DMS 273 (cell line): ENCODE data around the gene CHPF2.
A peak's percentile ranks its signal among the peaks of the same experiment; 100 is the strongest.

Source experiments
- DNase-seq: peaks from one replicate; lab custom pipeline; 2025; ENCODE audit not compliant: unreplicated experiment; lab: John Stamatoyannopoulos, UW

CHPF2 gene

DNA sequence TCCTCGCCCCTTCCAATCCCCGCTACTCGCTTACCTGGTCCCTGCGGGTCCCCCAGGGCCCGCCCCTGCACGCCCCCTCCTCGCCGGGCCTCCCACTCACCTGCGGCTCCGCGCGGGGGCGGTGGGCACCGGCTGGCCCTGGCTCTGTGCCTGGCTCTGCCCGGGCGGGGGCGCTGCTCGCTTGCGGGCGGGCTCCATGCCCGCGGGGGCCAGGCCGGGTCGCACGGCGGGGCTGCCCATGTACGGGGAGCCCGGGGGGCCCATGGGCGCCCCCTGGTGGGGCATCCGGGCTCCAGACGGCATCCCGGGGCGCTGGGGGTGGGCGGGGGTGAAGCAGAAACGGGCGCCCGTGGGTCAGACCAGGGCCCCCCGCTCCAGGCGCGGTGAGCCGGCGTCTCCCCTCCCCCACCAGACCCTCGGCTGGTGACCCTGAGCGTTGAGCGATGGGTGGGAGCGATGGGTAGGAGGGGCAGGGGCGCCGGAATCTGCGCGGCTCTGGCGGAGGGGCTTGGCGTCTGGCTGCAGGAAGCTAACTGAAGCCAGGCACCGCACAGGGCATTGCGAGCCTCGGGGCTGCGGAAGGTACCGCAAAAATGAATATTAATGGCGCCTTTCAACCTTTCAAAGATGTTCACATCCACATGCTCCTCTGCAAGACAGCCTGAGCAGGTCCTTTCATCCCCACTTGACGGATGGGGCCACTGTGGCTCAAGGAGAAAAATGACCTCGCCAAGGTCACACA, 13.2 kb downstream of the CHPF2 start:
- peak; percentile 89 for DNase-seq

DNA sequence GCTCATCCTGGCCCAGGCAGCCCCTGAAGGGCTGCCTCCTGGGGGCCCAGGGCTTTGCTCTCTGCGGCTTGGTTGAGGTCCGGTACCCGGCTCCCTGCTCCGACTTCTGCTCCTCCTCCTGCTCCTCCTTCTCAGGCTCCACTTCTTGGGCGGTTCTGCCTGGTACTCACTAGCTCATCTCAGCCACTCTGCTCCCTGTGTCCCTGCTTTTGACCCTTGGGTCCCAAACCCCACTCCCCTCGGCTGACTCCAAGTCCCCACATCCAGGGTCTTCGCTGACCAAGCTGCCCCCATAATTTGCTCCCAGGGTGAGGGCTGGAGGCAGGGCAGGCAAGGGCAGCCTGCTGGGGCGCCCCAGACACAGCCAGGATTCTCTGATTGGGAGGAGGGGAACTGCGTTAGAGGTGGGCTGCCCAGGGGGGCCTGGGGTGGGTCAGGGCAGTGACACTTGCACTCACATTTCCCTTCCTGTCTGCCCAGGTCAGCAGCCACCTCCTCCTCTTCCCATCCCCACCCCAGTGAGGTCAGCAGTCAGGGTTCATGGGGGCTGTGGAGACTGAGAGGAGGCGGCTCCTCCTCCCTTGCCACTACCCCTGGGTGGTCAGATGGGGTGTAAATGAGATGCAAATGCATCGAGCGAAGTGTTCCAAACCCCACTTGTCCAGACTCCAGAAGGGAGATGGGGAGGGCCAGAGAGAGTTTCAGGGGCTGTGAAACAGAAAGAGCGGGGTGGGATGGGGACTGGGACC, 14.0 kb downstream of the CHPF2 start:
- DNase-seq = peak; percentile 63

DNA sequence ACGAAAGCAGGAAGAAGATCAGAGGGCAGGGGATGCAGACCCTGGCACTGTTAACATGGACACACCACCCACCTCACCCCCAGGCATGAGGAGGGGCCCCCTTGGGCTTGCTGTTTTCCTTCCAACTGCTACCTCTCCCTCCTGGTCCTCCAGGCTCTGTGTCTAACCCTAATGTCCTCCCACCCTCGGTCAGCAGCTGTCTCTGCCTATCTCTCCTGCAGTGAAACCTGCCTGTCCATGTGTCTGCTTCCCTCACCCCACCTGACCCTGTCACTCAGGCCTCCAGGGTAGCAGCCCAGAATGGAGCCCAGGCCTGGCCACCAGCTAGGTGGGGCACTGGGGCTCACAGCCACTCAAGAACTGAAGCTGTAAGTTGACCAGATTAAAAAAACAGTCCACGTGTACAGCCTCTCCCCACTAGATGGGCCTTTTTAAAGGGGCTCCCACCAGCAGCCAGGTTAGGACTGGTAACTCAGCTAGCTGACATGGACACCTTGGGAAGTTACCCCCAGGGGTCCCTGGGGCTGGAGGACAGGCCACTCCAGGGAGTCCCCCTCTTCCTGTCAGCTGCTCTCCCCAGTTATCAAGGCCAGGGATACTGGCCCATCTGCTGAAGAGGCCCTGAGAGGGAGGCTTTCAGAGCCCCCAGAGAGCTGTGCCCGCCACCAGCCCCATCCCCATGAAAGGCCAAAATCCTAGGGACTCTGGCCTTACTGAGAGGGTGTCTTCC, 14.7 kb downstream of the CHPF2 start:
- DNase-seq = peak; percentile 63

- DNase-seq = peak; percentile 65
Measured at GRCh38 chr7:151247611-151248345, 15.5 kb downstream of the CHPF2 start.

DNA sequence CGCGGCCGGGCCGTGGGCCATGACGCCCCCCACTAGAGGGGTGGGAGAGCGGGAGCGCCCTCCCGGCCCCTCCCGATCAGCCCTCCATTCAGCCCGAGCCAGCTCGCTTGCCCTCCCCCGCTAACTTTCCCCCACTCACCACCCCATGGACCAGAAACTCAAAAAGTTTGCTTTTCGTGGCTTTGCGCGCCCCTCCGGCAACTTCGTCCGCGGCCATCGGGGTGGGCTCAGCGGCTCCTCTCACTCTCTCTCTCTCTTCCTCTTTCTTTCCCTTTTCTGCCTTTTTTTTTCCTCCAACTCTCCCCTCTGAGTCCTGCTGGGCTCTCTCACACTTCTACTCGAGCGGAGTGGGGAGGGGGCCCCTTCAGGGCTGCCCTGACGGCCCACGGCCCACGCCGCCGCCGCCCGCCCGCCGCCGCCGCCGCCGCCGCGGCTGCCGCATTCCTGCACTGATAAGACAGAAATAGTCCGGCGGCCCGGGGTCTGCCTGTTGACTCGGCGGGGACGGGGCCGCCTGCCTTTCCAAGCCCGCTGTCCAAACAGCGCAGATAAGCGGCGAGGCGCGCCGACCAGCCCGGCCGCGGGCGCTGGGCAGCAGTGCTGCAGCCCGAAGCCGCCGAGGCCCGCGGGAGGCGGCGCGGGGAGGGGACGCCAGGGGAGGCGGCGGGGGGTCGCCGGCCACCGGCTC, 16.2 kb downstream of the CHPF2 start, which contains the start of gene SMARCD3:
SMARCD3 (minus strand) TSS at position 349 of the 688 bp plus-strand sequence; CDS start at position 217, 132 bp downstream.
- DNase-seq = peak; percentile 80

DNA sequence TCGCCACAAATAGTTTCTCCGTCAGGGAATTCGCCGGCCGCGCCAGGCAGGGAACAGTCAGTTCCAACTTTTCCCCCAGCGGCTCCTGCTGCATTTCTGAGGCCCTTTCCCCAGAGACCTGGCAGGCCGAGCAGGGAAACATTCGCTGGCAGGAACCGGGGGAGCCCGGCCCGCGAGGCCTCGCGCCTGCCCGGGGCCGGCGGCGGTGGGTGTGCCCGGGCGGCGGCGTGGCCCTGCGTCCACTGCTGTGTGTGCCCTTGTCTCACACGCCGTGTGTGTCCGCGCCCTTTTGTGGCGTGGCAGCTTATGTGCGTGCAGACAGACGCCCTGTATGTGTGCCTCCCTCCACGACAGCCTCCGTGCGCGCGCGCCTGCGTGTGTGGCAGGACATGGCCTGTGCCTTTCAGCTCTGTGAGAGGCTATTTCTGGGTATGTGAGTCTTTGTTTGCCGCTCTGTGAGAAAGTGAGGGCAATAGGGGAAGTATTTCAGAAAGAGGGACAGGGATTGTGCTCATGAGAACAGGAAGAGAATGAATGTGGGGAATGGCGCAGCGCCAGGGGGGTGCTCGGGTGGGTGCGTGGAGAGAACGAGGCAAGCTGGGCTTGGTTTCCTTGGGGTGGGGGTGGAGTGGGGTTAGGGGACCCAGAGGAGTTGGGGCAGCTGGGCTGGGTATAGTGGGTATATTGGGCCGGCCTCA, 16.9 kb downstream of the CHPF2 start:
- DNase-seq = peak; percentile 84

DNA sequence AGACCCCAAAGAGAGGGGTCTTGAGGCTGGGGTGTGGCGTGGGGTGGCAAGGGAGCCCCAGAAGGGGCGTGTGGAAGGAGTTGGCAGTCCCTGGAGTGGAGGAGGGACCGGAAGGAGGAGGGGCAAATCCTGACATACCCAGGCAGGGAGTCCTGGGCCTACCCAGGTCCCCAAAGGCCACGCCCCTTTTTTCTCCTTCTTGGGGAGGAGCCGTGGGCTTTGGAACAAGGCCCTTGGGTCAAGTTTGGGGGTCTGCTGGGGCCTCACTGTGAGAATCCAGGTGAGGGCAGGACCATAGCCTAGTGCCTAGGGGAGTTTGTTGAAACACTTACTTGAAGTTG, 17.4 kb downstream of the CHPF2 start:
- DNase-seq = peak; percentile 70

DNA sequence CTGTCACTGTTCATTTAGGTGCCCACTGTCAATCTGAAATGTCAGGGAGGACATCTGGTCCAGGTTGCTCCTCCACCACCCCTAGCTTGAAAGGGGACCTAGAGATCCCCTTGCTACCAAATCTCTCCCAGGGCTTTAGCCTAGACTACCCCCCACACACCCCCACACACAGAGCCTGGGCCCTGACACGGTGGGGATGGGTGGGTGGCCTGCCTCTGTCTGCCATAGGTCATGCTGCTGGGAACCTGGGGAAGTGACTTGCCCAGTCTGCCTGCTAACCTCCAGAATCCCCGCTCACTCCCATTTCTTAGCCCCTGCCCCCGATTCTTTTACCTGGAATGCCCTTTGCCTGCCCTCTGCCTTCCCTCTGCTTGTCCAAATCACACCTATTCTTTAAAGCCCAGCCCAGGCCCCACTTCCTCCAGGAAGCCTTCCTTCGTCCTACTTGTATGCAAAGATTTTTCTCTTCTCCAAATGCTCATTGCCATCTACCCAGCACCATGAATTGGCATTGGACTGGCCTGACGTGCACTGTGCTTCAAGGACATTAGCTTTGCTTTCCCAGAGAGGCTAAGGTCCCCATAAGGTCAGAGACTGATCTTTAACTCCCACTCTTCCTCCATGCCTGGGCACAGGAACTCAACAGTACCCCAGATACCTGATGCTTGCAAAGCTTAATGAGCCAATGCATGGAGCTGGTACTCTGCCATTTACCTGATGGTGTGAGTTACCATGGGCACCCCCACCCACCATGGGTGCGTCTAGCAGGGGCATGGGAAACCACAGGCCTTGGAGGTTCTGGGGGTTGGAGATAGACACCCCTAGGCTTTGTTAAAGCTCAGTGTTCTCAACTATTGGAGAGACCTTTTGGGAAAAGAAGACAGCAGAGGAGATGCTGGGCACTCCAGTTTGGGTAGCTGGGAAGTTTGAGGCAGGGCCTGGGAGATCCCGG, 18.2 kb downstream of the CHPF2 start:
- DNase-seq = no peak

GRCh38 chr7:151251328-151251688, 19.0 kb downstream of the CHPF2 start:
- DNase-seq = peak; percentile 75

DNA sequence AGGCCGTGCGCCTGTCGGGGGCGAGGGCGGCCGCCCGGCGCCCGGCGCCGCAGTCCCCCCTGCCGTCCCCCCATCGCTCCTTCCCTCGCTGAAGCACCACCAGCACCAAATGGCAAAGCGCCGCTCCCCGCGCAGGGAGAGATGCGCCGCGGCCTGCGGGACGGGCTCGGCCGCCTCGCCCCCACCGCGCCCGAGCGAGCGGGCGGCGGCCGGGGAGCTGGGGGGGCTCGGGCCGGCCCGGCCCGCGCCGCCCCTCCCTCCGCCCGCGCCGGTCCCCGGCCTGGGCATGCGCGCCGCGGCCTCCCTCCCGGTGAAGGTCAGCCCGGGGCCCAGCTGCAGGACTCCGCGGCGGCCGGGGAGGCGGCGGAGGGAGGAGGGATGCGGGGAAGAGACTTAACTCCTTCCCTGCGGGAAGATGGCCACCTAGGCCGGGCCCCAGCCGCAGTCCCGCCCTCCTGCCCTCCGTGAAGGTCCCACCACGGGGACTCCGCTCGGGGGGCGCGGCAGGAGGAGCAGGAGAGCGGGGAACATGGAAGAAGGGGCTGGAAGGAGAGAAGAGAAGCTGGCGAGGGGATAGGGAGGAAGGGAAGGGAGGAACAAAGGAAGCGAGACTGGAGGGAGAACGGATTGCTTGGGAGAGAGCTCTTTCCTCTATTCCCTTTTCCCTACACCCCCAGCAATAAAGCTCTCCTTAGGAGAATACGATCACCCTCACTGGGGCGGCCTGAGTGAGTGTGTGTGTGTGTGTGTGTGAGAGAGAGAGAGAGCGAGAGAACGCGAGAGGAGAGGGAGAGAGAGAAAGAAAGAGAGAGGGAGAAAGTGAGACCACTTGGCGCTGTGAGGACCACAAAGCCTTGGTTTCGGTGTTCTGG, 19.6 kb downstream of the CHPF2 start:
- peak; percentile 88 for DNase-seq

DNA sequence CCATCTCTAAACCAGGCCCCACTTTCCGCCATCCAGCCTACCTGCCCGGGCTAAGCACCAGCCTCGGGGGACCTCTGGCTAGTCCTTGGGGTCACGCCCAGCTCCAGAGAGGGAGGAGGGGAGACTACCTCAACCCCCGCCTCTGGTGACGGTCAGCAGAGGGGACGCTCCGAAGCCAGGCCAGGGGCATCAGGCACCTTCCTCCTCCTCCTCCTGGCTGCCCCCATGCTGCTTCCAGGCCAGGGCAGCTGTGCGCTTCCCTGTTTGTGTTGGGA, 20.2 kb downstream of the CHPF2 start:
- no peak for DNase-seq

DNA sequence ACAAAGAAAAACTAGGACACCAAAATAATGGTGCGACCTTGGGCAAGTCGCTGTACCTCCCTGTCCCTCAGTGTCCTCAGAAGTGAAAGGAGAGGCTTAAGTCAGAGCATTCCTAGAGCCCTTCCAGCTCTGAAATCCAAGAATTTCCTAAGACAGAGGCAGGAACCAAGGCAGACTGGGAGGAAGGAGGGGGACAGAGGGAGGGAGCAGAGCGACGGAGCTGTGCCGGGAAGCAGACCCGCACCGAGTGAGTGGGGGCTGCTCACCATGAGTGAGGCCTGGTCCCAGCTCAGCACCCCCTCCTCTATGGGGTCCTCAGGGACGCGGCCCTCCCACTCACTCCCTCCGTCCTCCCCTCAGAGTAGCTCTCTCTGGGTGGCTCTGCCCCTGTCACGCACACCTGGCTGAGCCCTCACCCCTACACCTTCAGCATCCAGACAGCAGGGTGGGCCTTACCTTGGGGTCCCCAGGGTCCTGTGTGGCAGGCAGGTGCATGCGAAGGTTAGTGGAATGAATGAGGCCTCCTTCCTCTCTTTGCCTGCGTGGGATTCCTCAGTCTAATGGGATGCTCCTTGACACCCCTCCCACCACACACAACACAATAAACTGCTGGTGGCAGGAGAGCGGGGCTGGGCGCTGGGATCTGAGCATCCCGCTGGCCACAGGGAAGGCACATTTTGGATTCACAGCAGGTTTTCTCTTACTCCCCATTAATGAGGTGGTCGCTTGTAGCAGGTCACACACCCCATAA, 20.9 kb downstream of the CHPF2 start:
- DNase-seq = no peak

- DNase-seq = no peak
Measured at GRCh38 chr7:151254316-151254715, 22.0 kb downstream of the CHPF2 start.

- DNase-seq = no peak
Measured at GRCh38 chr7:151254851-151255250, 22.6 kb downstream of the CHPF2 start.

- no peak for DNase-seq
Measured at GRCh38 chr7:151255390-151255789, 23.1 kb downstream of the CHPF2 start.

DNA sequence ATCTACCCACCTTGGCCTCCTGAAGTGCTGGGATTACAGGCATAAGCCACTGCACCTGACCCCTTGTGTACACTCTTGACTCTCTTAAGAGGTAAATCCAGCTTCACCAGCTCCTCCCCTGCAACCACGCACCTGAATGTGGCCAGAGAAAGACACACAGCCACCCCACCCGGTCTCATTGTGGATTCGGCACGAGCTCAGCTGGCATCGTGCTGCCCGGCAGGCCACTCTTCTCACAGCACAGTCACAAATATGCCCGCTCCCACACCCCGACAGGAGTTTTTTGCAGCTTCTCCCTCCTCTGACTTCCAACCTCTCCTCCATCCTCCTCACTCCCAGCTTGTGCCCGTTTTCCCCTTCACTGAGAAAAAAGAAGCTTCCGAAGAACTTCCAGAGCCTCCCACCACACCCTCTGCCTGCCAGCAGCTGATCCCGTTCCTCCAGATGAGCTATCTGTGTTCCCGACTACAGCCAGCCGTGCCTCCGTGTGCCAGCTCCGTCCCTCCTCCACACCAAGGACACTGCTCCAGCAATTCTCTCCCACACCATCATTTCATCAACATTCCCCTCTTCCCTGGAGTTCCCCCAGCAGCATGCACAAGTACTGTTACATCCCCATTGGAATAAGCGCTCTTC, 24.2 kb downstream of the CHPF2 start:
- DNase-seq = no peak

DNA sequence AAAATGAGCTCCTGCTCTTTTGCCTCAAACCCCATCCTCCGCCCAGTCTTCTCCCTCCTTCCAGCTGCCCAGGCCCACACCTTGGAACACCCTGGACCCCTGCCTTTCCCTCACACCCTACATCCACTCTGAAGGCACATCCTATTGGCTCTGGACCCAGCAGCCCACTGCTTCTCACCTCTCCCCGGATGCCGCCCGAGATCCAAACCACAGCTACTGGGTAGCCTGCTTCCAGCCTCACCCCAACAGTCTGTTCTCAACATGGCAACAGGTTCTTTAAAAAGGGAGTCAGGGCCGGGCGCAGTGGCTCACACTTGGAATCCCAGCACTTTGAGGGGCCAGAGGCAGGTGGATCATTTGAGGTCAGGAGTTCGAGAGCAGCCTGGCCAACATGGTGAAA, 25.7 kb downstream of the CHPF2 start:
- no peak for DNase-seq
